ENCODE measurements around the gene GLRX5. TPM values are rescaled to one million over a fixed set of nuclear protein-coding genes. Genes with fewer than 3 reads are reported as not detected.

GLRX5 gene
- total RNA-seq, 1 experiment from 2014 or later = 68.8 TPM

GRCh38 chr14:95537298-95538089 lies 2.6 kb downstream of the GLRX5 start:
- H3K27me3 ChIP-seq (replicated peaks; ENCODE audit: insufficient read depth, low read depth, low read length, poor library complexity) = no peaks in the 10 kb centered on the region
- peaks cover 14% of the 10 kb centered on the region for H3K4me1 ChIP-seq (ENCODE audit: insufficient read depth, low read length, poor library complexity, severe bottlenecking)
- CTCF ChIA-PET = no interaction called here
- no peak overlapping the region for H3K27ac ChIP-seq (ENCODE audit: low read depth, low read length, poor library complexity, severe bottlenecking)
- no peaks in the 10 kb centered on the region for H3K9me3 ChIP-seq (ENCODE audit: low read depth, low read length, poor library complexity, severe bottlenecking)
- POLR2A ChIA-PET (ENCODE audit: low non-redundant PET) = interaction anchor here (0.9 kb wide), 1 partner anchor 24 kb away, joined by 3 read pairs; no protein-coding TSS in a partner anchor
- peak overlapping the region; percentile 92 for H3K4me3 ChIP-seq (ENCODE audit: low read depth, low read length, poor library complexity, severe bottlenecking)
- TSS peak; percentile 26 for BruUV-seq (replicated peaks)
- no peak for TF ChIP-seq EZH2 (IDR thresholded peaks at IDR 0.05; ENCODE audit: borderline replicate concordance, low read depth, low read length, poor library complexity, severe bottlenecking)
- TF ChIP-seq CTCF (conservative IDR thresholded peaks at IDR 0.05; ENCODE audit: low read depth, low read length) = no peak
- DNase-seq (ENCODE audit: low spot score) = no peak
- H3K36me3 ChIP-seq (ENCODE audit: insufficient read depth, low read length, poor library complexity, severe bottlenecking) = peaks cover 5% of the 10 kb centered on the region
- intact Hi-C loops (cut with micrococcal nuclease; ENCODE audit: unreplicated experiment) = no loop called here

DNA sequence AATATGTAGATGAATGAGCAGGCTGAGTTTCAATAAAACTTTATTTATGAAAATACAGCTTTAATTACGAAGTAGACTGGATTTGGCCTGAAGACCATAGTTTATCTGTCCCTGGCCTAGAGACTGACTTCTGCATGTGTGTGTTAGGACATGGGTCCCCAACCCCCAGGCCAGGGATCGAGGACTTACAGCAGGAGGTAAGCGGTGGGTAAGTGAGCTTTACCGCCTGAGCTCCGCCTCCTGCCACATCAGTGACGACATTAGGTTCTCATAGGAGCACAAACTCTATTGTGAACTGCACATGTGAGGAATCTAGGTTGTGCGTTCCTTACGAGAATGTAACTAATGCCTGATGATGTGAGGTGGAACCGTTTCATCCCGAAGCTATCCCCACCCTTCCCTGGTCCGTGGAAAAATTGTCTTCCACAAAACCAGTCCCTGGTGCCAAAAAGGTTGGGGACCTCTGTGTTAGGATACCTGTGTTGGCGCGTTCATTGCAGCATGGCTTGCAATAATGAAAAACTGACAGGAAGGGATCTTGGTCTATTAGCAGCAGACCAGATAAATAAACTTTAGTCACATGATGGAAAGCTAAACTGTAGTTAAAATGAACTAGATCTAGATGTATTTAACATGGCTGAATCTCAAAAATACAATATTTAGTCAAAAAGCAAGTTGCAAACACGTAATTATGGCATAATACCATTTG lies 4.1 kb downstream of the GLRX5 start:
- Histone ChIP-seq H3K4me1 (ENCODE audit: insufficient read depth, low read length, poor library complexity, severe bottlenecking) (peaks cover 9% of the 10 kb centered on the region), H3K9me3 (ENCODE audit: low read depth, low read length, poor library complexity, severe bottlenecking) (no peaks in the 10 kb centered on the region), H3K27me3 (replicated peaks; ENCODE audit: insufficient read depth, low read depth, low read length, poor library complexity) (no peaks in the 10 kb centered on the region), H3K4me3 (ENCODE audit: low read depth, low read length, poor library complexity, severe bottlenecking) (no peak overlapping the region), H3K27ac (ENCODE audit: low read depth, low read length, poor library complexity, severe bottlenecking) (no peak overlapping the region), H3K36me3 (ENCODE audit: insufficient read depth, low read length, poor library complexity, severe bottlenecking) (no peaks in the 10 kb centered on the region)
- TF ChIP-seq CTCF (conservative IDR thresholded peaks at IDR 0.05; ENCODE audit: low read depth, low read length) (no peak), EZH2 (IDR thresholded peaks at IDR 0.05; ENCODE audit: borderline replicate concordance, low read depth, low read length, poor library complexity, severe bottlenecking) (no peak)
- BruUV-seq (replicated peaks) = no TSS peak
- ChIA-PET CTCF (no interaction called here), POLR2A (ENCODE audit: low non-redundant PET) (interaction anchor here (0.6 kb wide), 1 partner anchor 261 kb away, joined by 4 read pairs; no protein-coding TSS in a partner anchor)
- DNase-seq (ENCODE audit: low spot score) = no peak
- intact Hi-C loops (cut with micrococcal nuclease; ENCODE audit: unreplicated experiment) = no loop called here

DNA sequence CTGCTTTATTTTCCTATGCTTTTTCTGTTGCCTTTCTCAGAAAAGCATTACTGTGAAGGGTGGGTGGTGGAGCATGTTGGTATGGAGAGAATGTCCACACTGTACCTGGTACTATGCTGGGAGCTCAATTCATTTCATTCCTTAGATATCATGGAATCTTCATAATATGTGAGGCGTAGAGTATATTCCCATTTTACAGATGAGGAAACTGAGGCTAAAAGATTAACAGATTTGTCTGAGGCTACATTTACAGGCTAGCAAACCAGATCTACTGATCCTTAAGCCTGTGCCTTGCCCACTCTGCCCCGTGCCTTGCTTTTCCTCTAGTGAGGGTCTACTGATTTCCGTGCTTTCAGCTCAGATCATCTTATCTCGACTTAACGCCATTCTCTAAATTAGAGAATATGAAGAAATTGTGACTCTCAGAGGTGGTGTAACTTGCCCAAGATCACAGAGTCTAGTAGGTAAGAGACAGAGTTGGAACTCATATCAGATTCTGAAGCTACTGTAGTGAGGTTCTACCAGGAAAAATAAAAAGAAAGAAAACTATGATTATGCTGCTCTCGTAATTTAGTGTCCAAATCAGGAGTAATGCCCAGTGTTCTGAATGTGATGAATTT lies 5.5 kb downstream of the GLRX5 start:
- intact Hi-C loops (cut with micrococcal nuclease; ENCODE audit: unreplicated experiment) = no loop called here
- TF ChIP-seq CTCF (conservative IDR thresholded peaks at IDR 0.05; ENCODE audit: low read depth, low read length) = no peak
- TF ChIP-seq EZH2 (IDR thresholded peaks at IDR 0.05; ENCODE audit: borderline replicate concordance, low read depth, low read length, poor library complexity, severe bottlenecking) = no peak
- POLR2A ChIA-PET (ENCODE audit: low non-redundant PET) = no interaction called here
- Histone ChIP-seq H3K27ac (ENCODE audit: low read depth, low read length, poor library complexity, severe bottlenecking) (no peak overlapping the region), H3K27me3 (replicated peaks; ENCODE audit: insufficient read depth, low read depth, low read length, poor library complexity) (no peaks in the 10 kb centered on the region), H3K9me3 (ENCODE audit: low read depth, low read length, poor library complexity, severe bottlenecking) (no peaks in the 10 kb centered on the region), H3K4me1 (ENCODE audit: insufficient read depth, low read length, poor library complexity, severe bottlenecking) (peaks cover 9% of the 10 kb centered on the region), H3K4me3 (ENCODE audit: low read depth, low read length, poor library complexity, severe bottlenecking) (no peak overlapping the region), H3K36me3 (ENCODE audit: insufficient read depth, low read length, poor library complexity, severe bottlenecking) (peaks cover 7% of the 10 kb centered on the region)
- DNase-seq (ENCODE audit: low spot score) = no peak
- CTCF ChIA-PET = no interaction called here
- no TSS peak for BruUV-seq (replicated peaks)
